Measurements from ENCODE around the gene COL4A2. TPM values are rescaled to one million over a fixed set of nuclear protein-coding genes. Genes with fewer than 3 reads are reported as not detected.

The COL4A2 gene
- total RNA-seq, 1 experiment from 2014 or later, result 1.6 TPM

- ATAC-seq (no peak), DNase-seq (ENCODE audit: low read depth, low spot score) (no peak)
- H3K4me2 ChIP-seq (ENCODE audit: low read length), result no peak overlapping the region
- intact Hi-C loops (cut with micrococcal nuclease), result no loop called here
- no peak overlapping the region for H2AFZ ChIP-seq (ENCODE audit: low read depth, low read length, poor library complexity, severe bottlenecking)
- no peaks in the 10 kb centered on the region for H3K36me3 ChIP-seq (ENCODE audit: control insufficient read depth in 1 of 2, insufficient read depth in 2 of 2, low read length in 2 of 2)
- ChIA-PET CTCF (no interaction called here), POLR2A (no interaction called here), RAD21 (ENCODE audit: low non-redundant PET in 1 of 2, low total read pairs in 2 of 2, uncharacterized antibody in 2 of 2, unreplicated experiment in 2 of 2) (no interaction called here)
- TF ChIP-seq SP1 (IDR thresholded peaks at IDR 0.05; ENCODE audit: low read depth), result no peak
- no peak for TF ChIP-seq RAD21 (IDR thresholded peaks at IDR 0.05; ENCODE audit: low read depth)
- TF ChIP-seq TCF7L2 (IDR thresholded peaks at IDR 0.05; ENCODE audit: borderline replicate concordance, extremely low read depth, insufficient read depth, insufficient read length), result no peak
- TF ChIP-seq, protein P1, sequence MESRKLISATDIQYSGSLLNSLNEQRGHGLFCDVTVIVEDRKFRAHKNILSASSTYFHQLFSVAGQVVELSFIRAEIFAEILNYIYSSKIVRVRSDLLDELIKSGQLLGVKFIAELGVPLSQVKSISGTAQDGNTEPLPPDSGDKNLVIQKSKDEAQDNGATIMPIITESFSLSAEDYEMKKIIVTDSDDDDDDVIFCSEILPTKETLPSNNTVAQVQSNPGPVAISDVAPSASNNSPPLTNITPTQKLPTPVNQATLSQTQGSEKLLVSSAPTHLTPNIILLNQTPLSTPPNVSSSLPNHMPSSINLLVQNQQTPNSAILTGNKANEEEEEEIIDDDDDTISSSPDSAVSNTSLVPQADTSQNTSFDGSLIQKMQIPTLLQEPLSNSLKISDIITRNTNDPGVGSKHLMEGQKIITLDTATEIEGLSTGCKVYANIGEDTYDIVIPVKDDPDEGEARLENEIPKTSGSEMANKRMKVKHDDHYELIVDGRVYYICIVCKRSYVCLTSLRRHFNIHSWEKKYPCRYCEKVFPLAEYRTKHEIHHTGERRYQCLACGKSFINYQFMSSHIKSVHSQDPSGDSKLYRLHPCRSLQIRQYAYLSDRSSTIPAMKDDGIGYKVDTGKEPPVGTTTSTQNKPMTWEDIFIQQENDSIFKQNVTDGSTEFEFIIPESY (IDR thresholded peaks at IDR 0.05; ENCODE audit: extremely low read depth, insufficient replicate concordance, low read length), result no peak
- TF ChIP-seq ELF1 (IDR thresholded peaks at IDR 0.05; ENCODE audit: borderline replicate concordance, low read depth), result no peak
- TF ChIP-seq CTCF (IDR thresholded peaks at IDR 0.05 in 2 of 3, conservative IDR thresholded peaks at IDR 0.05 in 1 of 3; ENCODE audit: borderline replicate concordance in 1 of 3, insufficient read depth in 1 of 3, low read depth in 2 of 3, low read length in 2 of 3), result no peak
- no peaks in the 10 kb centered on the region for H3K9me2 ChIP-seq (ENCODE audit: insufficient read depth)
- no peaks in the 10 kb centered on the region for H3K27me3 ChIP-seq (ENCODE audit: insufficient read depth, low read length)
- no peaks in the 10 kb centered on the region for H3K9me3 ChIP-seq (ENCODE audit: control insufficient read depth in 1 of 2, insufficient read depth in 1 of 2, low read depth in 1 of 2, low read length in 2 of 2)
- no TSS peak for BruUV-seq (replicated peaks)
- no peak overlapping the region for H3K27ac ChIP-seq (ENCODE audit: low read depth, low read length)
- H3K4me3 ChIP-seq (replicated peaks in 1 of 2; ENCODE audit: low read depth in 1 of 2, low read length in 2 of 2), result no peak overlapping the region
- H3K4me1 ChIP-seq (ENCODE audit: control insufficient read depth in 1 of 2, insufficient read depth in 2 of 2, low read length in 2 of 2), result no peaks in the 10 kb centered on the region
- no peaks in the 10 kb centered on the region for H3K79me2 ChIP-seq (ENCODE audit: insufficient read depth, low read length)
- H4K20me1 ChIP-seq (ENCODE audit: insufficient read depth), result no peaks in the 10 kb centered on the region
- H3K9ac ChIP-seq (ENCODE audit: low read length), result no peak overlapping the region
These were observed 85.6 kb downstream of the COL4A2 start for GRCh38 chr13:110392510-110393240.
